SW480 (cell line): Measurements from ENCODE around the gene PABPN1L.
"Not testable (repeated sequence)": the region's sequence is repeated elsewhere in the genome, so short reads cannot be mapped to it uniquely, and the experiment has no call there.

Source experiments
- DNase-seq: peaks from one replicate; pipeline ENCODE4 v3.0.0-alpha.2; 2016; ENCODE audit warnings: low spot score

The PABPN1L gene

DNA sequence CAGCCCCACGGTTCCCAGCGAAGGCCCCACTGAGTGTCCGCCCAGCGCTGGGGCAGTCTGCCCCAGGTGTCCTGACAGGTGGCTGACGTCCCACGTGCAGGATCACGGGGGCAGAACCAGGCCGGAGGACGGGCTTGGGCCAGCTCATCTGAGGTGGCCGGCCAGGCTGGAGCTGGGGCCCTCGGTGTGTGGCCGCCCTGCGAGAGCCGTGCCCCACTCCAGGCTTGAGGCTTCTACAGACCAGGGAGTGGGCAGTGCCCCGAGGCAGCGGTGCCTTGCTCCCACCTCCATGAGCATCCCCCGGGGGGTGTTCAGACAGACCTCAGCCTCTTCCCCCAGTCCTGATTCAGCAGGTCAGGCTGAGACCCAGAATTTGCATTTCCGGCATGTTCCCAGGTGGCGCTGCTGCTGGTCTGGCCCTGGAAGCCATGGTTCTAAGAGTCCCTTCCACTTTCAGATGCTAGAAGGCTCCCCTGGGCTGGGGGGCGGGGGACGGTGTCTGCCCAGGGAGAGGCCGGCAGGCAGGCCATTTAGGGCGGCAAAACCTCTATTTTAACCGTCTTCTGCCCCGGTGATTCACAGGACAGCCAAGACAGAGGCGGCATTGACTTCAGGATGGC lies 35.4 kb upstream of the PABPN1L start:
- DNase-seq, result no peak

DNA sequence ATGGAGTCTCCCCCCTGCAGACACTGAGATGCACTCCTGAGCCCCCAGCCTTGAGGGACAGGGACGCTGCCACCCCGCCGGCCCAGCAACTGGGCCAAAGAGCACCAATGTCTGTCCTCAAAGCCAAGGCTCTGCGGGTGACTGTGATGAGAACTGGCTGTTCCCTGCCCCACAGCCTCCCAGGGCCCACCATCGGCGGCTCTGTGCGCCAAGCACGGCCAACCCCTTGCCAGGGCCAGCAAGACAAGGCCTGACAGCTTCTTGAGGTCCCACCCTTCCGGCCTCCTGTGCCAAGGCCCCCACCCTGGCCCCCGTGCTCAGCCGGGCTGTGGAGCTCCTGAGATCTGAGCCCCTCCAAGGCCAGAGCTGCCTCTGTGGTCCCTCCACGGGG lies 34.2 kb upstream of the PABPN1L start:
- DNase-seq, result no peak

DNA sequence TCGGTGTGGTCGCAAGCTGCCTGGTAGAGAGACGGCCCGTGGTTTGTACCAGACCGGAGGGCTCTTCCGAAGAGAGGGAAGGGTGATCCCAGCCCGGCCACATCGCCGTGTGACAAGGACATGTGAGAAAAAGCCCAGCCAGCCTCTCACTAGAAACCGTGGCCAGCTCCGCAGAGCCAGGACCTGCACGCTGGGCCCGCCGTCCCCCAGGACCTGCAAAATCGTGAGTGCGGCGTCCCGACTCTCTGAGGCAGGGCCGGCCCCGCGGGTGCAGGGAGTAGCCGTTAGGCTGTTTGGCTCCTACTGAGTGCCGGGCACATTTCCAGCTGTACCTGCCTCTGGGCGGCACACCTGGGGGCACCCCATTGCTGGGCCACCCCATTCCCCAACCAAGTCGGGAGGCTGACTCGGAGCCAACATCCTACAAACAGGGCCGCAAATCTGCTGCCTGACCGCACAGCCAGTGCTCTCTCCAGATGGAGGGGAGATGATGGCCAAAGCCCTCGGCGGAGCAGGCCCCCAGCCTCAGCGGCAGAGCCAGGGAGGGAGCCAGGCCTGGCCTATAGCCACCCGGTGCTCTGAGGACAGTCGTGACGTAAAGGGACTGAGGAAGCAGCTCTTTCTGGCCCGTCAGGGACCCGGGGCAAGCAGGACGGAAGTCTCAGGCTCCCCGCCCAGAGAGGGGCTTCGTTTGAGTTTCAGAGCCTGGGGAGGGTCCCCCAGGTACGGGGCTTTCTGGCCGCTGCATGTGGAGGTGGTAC lies 33.6 kb upstream of the PABPN1L start:
- no peak for DNase-seq

DNA sequence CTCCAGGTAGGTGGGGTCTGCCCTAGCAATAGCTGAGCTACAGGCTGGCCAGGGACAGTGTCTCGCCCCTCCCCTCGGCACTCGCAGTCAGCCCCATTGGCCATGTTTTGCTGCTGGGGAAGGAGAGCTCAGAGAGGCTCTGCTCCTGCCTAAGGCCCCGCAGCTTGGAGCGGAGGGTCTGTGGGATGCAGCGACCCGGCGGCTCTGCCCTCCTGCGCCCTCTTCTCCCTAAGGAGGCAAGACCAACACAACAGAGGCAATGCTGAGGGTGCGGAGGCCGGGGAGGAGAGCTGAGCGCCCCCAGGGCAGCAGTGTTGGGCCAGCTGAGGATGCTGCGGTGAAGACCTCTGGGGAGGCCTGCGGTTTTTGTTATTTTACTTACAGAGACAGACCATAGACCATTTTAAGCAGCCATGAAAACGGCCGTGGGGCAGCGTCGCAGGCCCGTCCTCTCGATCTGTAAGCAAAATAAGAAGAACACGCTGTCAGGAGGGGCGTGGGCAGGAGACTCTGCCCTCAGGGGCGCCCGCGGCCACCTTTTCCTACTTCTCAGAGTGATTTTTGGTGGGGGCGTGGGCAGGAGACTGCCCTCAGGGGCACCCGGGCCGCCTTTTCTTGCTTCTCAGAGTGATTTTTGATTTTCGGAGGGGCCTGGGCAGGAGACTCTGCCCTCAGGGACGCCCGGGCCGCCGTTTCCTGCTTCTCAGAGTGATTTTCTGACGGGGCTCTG lies 31.4 kb upstream of the PABPN1L start:
- DNase-seq, result no peak

DNA sequence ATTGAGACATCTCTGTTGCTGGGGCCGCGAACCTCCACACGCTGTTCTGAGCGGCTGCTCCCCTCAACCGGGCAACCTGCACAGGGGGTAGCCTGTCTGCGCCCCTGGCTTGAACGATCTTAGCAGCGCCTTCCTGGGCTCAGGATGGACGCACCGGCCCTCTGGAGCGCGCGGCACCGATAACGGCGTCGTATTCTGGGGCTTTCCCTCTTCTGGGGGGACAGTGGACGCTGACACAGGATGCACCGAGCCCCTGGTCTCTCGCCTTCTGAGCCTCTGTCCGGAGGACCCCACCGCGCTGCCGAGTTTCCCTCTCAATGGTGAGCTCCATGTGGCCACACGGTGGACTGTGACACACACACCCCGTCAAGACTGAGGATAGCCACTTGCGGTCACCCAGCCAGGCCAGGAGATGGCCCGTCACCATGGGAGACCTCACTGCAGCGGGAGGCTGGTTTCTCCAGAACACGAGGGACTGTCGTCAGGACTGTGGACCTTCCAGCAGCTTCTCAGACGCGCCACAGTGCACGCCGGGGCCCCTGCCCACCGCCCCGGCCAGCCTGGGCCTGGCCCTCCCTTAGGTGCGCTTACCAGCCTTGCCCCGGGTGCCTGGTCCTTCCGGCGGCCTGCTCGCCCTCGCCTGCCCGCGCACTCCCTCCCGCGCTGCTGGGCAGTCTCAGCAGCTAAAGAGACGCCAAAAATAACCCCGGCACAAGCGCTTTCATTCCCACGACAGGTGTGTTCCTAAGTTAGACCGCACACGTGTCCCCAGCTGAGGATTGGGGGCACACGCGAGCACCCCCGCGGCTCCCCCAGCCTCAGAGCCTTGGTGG lies 30.0 kb upstream of the PABPN1L start:
- no peak for DNase-seq

DNA sequence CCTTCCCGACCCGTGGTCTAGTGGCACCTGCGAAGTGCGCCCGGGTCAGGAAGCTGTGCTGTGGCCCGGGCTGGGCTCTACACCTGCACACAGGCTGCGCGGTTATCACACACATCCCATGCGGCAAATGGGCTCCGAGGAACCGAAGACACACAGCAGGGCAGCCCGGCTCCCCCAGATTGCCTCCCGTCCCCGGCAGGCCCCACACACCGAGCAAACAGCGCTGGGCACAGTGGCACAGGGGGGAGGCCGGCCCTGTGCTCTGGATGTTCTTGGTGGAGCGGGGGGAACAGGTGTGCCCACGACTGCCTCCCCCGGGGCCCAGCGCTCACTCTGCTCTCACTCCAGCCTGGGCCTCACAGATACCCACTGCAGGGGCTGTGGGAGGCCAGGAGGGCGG lies 28.9 kb upstream of the PABPN1L start:
- DNase-seq, result no peak

DNA sequence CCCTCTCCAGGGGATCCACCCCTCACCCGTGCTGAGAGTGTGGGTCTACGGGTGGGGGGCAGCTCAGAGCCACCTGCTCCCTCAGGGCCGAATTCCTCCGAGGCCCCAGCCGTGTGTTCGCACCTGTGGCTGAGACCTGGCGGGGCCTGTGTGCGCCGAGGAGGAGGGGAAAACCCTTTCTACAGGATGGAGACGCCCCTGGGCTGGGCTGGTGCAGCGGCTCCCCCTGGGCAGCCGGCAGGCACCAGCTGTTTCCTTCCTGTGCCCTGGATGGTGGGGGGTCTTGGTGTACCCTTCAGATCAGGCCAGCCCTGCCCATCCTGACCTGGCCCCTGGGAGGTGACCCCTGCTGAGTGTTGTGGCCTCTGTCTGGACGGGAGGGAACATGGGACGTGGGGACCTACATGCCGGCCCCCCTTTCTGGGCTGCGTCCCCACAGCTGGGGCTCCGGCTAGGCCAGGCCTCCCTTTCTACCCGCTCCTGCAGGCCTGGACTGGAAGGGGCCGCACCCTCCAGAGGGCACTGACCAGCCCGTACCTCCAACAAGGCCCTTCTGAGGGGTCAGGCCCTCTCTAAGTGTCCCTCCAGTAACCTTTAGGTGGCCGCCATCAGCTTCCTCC lies 28.3 kb upstream of the PABPN1L start:
- no peak for DNase-seq

DNA sequence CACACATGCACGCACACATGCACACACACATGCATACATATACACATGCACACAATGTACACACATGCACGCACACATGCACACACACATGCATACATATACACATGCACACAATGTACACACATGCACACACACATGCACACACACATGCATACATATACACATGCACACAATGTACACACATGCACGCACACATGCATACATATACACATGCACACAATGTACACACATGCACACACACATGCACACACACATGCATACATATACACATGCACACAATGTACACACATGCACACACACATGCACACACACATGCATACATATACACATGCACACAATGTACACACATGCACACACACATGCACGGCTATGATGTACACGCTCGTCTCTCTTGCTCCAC lies 27.8 kb upstream of the PABPN1L start:
- not testable (repeated sequence) for DNase-seq

DNA sequence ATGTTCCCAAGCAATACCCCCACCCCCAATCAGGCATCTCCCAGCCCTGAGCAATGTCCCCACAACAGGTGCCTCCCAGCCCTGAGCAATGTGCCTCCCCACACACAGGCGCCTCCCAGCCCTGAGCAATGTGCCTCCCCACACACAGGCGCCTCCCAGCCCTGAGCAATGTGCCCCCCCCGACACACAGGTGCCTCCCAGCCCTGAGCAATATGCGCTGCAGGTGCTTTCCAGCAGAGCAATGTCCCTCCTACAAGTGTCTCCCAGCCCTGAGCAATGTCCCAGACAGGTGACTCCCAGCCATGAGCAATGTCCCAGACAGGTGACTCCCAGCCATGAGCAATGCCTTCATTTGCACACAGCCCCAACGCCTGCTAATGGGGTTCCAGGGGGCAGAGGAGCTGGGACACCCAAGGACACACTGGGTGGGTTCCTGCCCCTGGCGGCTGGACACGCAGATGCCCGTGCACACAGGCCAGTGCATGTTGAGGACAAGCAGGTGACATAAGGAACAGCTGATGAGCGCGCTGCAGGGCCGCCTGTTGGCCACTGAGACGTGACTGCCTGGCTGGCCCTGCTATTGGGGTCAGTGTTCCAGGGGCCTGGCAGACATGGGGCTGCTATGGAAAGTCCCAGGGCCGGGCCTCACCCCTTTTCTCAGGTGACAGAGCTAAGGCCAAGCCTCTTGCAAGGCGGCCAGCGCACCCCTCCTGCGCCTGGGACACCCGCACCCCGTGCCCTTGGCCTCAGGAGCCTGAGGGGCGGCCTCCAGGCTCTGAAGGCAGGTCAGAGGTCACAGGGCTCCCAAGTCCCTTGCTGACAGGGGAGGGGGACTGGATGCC lies 26.9 kb upstream of the PABPN1L start:
- no peak for DNase-seq

DNA sequence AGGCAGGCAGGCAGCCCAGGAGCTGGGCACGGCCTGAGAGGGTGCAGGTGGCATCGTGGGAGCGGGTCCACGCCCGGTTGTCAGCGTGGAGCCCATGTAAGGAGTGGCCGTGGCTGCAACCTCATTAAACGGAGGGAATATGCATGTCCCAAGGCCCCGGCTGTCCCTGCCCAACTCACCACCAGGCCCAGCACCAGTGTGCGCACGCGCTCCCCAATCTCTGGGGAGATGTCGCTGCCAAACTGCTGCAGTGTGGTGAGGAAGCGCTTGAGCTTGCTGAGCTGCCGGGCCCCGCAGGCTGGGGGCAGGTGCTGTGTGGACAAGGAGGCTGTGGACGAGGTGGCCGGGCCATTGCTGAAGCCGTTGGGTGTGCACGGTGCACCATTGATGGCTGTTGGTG lies 25.6 kb upstream of the PABPN1L start:
- no peak for DNase-seq

DNA sequence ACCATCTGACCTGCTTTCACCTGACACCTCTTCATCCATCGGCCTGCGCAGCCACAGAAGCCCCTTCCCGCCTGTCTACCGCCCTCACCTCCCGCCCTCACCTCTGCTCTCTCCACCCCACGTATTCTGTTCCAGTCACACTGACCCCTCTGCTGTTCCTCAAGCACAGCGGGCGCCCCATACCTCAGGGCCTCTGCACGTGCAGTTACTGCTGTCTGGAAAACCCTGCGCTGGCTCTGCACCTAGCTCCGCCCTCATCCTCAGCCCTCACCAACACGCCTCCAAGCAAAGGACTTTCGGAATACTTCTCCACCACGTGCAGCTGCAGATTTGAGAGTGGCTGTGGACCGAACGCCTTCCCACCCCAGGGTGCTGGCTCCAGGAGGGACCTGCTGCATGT lies 24.6 kb upstream of the PABPN1L start:
- DNase-seq, result no peak

DNA sequence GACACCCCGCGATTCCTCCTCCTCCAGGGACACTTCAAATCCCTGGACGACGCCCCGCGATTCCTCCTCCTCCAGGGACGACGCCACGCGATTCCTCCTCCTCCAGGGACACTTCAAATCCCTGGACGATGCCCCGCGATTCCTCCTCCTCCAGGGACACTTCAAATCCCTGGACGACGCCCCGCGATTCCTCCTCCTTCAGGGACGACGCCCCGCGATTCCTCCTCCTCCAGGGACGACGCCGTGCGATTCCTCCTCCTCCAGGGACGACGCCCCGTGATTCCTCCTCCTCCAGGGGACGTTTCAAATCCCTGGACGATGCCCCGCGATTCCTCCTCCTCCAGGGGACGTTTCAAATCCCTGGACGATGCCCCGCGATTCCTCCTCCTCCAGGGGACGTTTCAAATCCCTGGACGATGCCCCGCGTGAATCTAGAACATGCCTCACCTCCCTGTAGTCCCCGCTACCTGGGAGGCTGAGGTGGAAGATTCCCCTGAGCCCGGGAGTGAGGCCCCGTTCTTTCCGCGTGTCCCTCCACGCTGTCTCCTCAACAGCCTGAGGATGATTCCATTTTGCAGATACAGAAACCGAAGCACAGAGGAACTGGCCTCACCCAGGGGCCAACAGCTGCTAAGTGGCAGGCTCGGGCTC lies 23.4 kb upstream of the PABPN1L start:
- not testable (repeated sequence) for DNase-seq

DNA sequence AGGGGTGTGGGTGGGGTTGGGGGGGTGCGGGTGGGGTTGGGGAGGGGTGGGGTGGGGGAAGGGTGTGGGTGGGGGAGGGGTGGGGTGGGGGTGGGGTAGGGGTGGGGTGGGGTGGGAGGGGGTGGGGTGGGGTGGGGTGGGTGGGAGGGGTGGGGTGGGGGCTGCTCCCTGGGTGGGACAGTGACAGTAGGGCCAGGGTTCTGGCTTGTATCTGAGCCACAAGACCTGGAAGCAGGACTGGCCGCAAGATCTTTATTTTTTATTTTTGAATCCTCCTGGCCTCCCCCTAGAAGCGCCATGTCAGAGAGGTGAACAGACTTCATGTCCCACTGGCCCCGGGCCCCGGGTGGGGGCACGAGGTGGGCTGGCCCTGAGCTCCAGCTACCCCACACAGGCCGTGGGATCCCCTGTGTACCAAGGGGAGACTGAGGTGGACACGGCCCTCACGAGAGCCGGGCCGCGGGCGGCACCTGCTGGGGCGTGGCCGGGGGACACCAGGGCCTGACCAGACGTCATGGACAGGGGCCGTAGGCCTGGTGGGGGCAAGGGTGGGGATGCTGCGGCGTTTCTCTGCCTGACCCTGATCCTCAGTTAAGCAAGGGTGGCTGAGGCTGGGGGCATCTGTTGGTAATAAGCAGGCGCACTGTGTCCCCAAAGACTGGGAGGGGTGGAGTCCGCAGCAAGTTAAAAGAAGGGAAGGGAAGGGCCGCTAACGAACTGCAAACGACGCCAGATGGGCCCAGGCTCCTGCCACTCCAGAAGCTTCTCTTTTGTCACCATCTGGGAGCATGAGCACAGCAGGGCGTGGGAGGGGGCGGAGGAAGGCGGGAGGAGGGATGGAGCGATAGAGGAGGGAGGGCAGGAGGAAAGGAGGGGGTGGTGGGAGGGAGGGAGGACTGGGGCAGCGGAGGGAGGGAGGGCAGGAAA lies 22.3 kb upstream of the PABPN1L start:
- no peak for DNase-seq

DNA sequence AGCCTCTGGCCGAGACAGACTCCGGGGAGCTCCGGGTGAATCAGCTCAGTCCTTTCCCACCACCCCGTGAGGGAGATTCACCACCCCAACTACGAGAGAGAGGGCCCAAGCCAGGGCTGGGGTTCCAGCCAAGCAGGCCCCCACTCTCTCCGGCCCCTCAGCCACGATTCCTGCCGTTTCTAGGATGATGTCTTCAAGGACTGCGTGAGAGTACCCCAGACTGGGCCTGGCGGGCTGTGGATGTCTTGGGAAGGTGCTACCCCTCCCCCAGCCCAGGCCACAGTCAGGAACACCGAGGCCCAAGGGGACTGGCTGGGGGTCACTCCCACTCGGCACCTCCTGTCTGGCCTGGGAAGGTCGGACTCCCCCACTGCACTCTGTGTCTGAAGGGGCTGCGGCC lies 21.6 kb upstream of the PABPN1L start:
- no peak for DNase-seq

DNA sequence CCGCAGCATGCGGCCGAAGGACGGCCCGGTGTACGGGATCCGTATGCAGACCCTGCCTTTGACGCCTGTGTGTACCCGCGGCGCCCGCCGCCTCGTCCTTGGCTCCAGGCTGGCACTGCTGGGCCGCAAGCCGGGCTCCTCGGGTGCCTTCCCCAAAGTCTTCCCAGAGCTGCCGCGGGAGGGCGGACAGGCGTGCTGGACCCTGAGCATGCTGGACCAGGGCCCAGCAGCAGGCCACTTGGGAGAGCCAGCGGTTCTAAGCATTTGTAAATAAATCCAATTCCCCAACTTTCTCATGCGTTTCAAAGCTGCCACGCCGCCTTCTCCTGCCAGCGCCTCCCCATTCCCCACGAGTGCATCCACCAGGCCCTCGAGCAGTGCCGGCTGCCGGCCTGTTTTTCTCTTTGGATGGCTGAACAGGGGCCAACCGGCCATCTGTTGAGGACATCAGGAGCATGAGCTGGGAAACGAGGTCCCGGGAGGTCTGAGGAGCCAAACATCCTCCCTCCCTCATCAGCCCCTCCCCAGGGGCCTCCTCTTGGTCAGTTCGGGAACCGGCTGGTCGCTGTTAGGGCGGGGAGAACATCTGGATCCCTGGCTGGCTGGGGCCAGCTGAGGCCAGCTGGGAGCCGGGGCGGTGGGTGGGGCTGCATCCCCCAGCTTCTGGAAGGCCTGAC lies 20.5 kb upstream of the PABPN1L start:
- no peak for DNase-seq

DNA sequence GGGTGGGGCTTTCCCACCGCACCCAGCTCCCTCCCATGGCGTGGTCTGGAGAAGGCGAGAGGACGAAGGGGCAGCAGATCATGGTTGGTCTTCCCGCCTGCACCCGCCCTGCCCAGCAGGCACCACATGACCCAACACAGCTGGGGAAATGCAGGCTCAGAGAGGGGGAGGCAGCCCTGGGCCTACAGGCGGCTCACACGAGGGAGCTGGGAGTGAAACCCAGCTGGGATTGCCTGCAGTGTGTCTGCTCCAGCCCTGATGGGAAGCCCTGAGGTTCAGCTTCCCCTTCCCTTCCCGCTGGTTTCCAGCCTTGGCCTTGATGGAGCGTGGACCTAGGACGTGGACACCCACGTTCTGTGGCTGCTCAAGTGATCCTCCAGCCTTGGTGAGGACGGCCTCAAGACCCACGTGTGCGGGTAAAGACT lies 20.0 kb upstream of the PABPN1L start:
- no peak for DNase-seq

DNA sequence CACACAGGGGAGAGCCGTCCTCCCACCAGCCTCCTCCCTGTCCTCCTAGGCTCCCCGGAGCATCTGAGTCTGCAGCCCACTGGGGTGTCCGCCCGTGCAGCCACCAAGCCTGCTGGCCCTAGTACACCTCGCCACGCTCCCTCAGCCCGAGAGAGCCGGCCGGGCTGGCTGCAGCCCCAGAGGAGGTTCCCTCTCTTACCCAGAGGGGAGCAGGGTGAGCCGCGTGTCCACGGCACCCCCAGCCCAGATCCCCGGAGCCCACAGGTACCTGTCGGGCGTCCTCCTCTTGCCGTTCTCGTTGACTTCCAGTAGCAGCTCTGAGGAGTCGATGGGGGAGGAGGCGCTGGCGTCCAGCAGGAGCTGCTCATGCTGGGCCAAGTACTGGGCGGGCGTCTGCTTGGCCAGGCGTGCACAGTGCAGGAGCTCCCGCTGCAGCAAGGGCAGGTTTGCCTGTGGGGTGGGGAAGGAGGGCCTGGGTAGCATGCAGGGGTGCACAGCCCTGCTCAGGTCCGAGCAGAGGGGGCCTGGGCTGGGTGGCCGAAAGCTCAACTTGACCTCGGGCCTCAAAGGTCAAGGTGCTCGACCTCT lies 19.3 kb upstream of the PABPN1L start:
- no peak for DNase-seq

DNA sequence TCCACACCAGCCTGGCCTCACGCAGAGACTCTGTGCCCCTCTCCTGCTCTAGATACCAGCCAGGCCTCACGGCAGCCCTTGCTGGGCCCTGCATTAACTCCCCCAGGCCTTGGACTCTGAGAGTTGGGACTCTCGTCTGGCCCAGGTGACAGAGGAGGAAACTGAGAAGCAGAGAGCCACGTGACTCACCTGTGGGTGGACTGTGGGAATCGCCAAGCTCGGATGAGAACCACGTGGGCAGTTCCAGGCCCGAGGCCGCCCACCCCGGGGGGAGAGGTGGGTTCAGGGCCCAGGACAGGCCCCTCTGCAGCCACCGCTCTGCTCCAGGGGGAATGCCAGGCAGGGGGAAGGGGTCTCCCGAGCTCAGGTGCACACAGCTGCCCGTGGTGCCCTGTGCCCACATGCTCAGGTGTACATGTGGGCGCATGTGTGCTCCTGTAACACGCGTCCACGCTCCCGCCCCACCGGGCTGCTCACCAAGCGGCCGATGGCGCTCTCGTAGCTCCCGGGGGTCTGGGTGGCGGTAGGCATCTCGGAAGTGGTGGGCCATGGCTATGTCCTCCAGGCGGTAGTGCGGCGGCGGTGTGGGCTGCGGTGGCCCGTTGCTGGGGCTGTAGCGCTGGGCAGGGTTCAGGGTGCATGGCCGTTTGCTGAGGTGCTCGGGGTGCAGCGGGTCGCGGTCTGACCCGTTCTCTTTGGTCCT lies 18.3 kb upstream of the PABPN1L start:
- DNase-seq, result no peak
